SIG-M5 treated with dmso at 0.1 percent for 504 hours (cell line): ENCODE measurements around the gene DSE.
"Not testable (repeated sequence)": the region's sequence is repeated elsewhere in the genome, so short reads cannot be mapped to it uniquely, and the experiment has no call there.

Experiments
- DNase-seq: peaks from one replicate; lab custom pipeline; 2025; ENCODE audit not compliant: unreplicated experiment; lab: John Stamatoyannopoulos, UW

The DSE gene

GRCh38 chr6:116370760-116371119, at the start of gene DSE:
TSS of gene DSE (plus strand) at chr6:116370947. CDS start at chr6:116399251, 28,304 bp downstream.
- DNase-seq: no peak

- not testable (repeated sequence) for DNase-seq
Measured at GRCh38 chr6:116321933-116322332, 48.8 kb upstream of the DSE start.

- DNase-seq: no peak
Measured at GRCh38 chr6:116323863-116324262, 46.9 kb upstream of the DSE start.

- DNase-seq: not testable (repeated sequence)
Measured at GRCh38 chr6:116325634-116326132, 45.1 kb upstream of the DSE start.

- DNase-seq: no peak
Measured at GRCh38 chr6:116326181-116326671, 44.5 kb upstream of the DSE start.

- no peak for DNase-seq
Measured at GRCh38 chr6:116326996-116327395, 43.8 kb upstream of the DSE start.

- no peak for DNase-seq
Measured at GRCh38 chr6:116327803-116328527, 42.8 kb upstream of the DSE start.

GRCh38 chr6:116328528-116328903, 42.2 kb upstream of the DSE start:
- no peak for DNase-seq

- no peak for DNase-seq
Measured at GRCh38 chr6:116329156-116329555, 41.6 kb upstream of the DSE start.

GRCh38 chr6:116330511-116330910, 40.2 kb upstream of the DSE start:
- DNase-seq: no peak

GRCh38 chr6:116332096-116332495, 38.7 kb upstream of the DSE start:
- DNase-seq: no peak

- not testable (repeated sequence) for DNase-seq
Measured at GRCh38 chr6:116334638-116335409, 35.9 kb upstream of the DSE start.

- DNase-seq: no peak
Measured at GRCh38 chr6:116335612-116336215, 35.0 kb upstream of the DSE start.

GRCh38 chr6:116338943-116339342, 31.8 kb upstream of the DSE start:
- DNase-seq: no peak

GRCh38 chr6:116340625-116341024, 30.1 kb upstream of the DSE start:
- DNase-seq: not testable (repeated sequence)

- no peak for DNase-seq
Measured at GRCh38 chr6:116349216-116349615, 21.5 kb upstream of the DSE start.

- no peak for DNase-seq
Measured at GRCh38 chr6:116351101-116351500, 19.6 kb upstream of the DSE start.

GRCh38 chr6:116352515-116353471, 18.0 kb upstream of the DSE start:
- no peak for DNase-seq

GRCh38 chr6:116354236-116354635, 16.5 kb upstream of the DSE start:
- DNase-seq: no peak

GRCh38 chr6:116355796-116356195, 15.0 kb upstream of the DSE start:
- DNase-seq: no peak

- DNase-seq: no peak
Measured at GRCh38 chr6:116359131-116359530, 11.6 kb upstream of the DSE start.
